GM12891 (cell line): ENCODE results near the gene POLR1G.

Source experiments
- POLR2A ChIP-seq: IDR thresholded peaks from 2 replicates; pipeline ENCODE4 v1.6.1; 2011; ENCODE audit warnings: low read depth, low read length, control low read depth
- TAF1 ChIP-seq: IDR thresholded peaks from 2 replicates; pipeline ENCODE4 v1.6.1; 2011; ENCODE audit warnings: low read depth, low read length, control low read depth

DNA sequence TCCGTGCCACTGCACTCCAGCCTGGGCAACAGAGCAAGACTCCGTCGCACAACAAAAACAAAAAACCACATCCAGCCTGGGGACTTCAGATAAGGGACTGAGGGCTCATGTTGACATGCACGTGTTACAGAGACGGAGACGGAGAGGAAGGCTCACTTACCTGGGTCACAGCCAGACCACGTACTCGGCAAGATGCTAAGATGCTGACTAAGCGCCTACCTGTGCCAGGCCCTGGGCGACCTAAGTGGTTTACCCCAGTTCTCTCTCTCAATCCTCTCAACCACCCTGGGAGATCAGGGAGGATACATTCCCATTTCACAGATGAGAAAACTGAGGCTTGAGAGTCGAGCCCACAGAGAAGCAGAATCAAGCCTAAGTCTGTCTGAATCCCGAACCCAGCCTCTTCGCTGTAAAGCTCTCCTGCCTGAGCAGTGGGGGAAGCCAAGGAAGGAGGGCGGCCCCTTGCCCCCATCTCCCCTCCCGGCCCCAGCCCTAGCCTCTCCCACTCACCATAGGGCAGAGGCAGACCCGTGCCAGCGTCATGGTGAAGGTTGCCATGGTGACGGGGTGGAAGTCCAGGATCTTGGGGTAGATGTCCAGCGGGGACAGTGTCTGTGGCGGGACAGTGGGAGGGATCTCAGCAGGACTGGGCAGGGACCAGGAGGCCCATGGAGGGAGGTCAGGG, 49.5 kb upstream of the POLR1G start:
- TF ChIP-seq TAF1 (no peak), POLR2A (no peak)
